Keratinocyte (primary cell): ENCODE measurements around the gene ERC2. TPM values are rescaled to one million over a fixed set of nuclear protein-coding genes. Genes with fewer than 3 reads are reported as not detected.

Source experiments
- DNase-seq: peaks from one replicate; pipeline ENCODE4 v3.0.0-alpha.2; 2011; ENCODE audit warnings: low read depth, missing footprints, low spot score
- FAIRE-seq: peaks from 2 replicates; lab custom pipeline; 2011; peaks lifted over from hg19 to GRCh38; lab: Jason Lieb, UNC
- H2AFZ ChIP-seq: 2 replicates; pipeline ENCODE4 v1.6.0; 2012; ENCODE audit warnings: low read length, control low read depth, inconsistent platforms; ENCODE audit not compliant: control insufficient read depth
- H3K27ac ChIP-seq: 2 replicates; pipeline ENCODE4 v1.5.1; 2011; ENCODE audit warnings: low read length; ENCODE audit not compliant: control insufficient read depth, insufficient read depth
- H3K27me3 ChIP-seq: 3 replicates; pipeline ENCODE4 v1.6.0; 2011; ENCODE audit warnings: low read length; ENCODE audit not compliant: control insufficient read depth, insufficient read depth; ENCODE audit errors: extremely low read depth
- H3K36me3 ChIP-seq, 2 experiments: 2 replicates in 1 of 2; 3 replicates in 1 of 2; pipeline ENCODE4 v1.5.1; 2011; ENCODE audit warnings: low read length in 2 of 2, mild to moderate bottlenecking in 1 of 2; ENCODE audit not compliant: control insufficient read depth in 2 of 2, insufficient read depth in 2 of 2; ENCODE audit errors: extremely low read depth in 1 of 2
- H3K4me1 ChIP-seq: 3 replicates; pipeline ENCODE4 v1.5.1; 2011; ENCODE audit warnings: low read length; ENCODE audit not compliant: control insufficient read depth, insufficient read depth; ENCODE audit errors: extremely low read depth
- H3K4me2 ChIP-seq: 3 replicates; pipeline ENCODE4 v1.6.0; 2011; ENCODE audit warnings: low read depth, low read length; ENCODE audit not compliant: control insufficient read depth, insufficient read depth; ENCODE audit errors: extremely low read depth
- H3K4me3 ChIP-seq, 3 experiments: fragments of 200-600 bp in 1 of 3; sonication (generic) in 1 of 3; 2 replicates in 2 of 3; 3 replicates in 1 of 3; pipeline ENCODE4 v1.5.1; 2011 to 2016; ENCODE audit warnings: low read length in 3 of 3, mild to moderate bottlenecking in 3 of 3, control low read depth in 2 of 3, inconsistent platforms in 1 of 3, low read depth in 1 of 3, mixed read lengths in 1 of 3, mixed run types in 1 of 3, moderate library complexity in 1 of 3; ENCODE audit not compliant: control insufficient read depth in 2 of 3, insufficient read depth in 2 of 3; ENCODE audit errors: extremely low read depth in 1 of 3
- H3K79me2 ChIP-seq: 2 replicates; pipeline ENCODE4 v1.6.0; 2012; ENCODE audit warnings: low read length; ENCODE audit not compliant: control insufficient read depth, insufficient read depth
- H3K9ac ChIP-seq: 3 replicates; pipeline ENCODE4 v1.6.0; 2011; ENCODE audit warnings: low read length; ENCODE audit not compliant: control insufficient read depth, insufficient read depth; ENCODE audit errors: extremely low read depth
- H3K9me1 ChIP-seq: 3 replicates; pipeline ENCODE4 v1.6.0; 2011; ENCODE audit warnings: low read length; ENCODE audit not compliant: control insufficient read depth, insufficient read depth; ENCODE audit errors: extremely low read depth
- H3K9me3 ChIP-seq: 2 replicates; pipeline ENCODE4 v1.5.1; 2012; ENCODE audit warnings: low read depth, low read length; ENCODE audit not compliant: control insufficient read depth
- H4K20me1 ChIP-seq: 3 replicates; pipeline ENCODE4 v1.6.0; 2011; ENCODE audit warnings: low read length; ENCODE audit not compliant: control insufficient read depth, insufficient read depth; ENCODE audit errors: extremely low read depth
- EZH2 ChIP-seq: IDR thresholded peaks from one replicate; pipeline ENCODE4 v1.6.1; 2012; ENCODE audit warnings: inconsistent platforms, mild to moderate bottlenecking, low read length, moderate library complexity
- dilution Hi-C: fragments of 300-500 bp; cut with MboI; formaldehyde crosslinking; loops from one replicate; pipeline ENCODE4 v1.7.0; 2020; ENCODE audit warnings: low sequenced_read_pairs; ENCODE audit not compliant: extremely low pct_ligation_motif_present
- polyA plus RNA-seq, 5 experiments: library from polyadenylated mRNA; depleted of rRNA in 3 of 5; stranded (reverse) in 3 of 5; stranded (forward) in 1 of 5; unstranded in 1 of 5; fragments of >200 nt; gene quantifications; 1 replicate in 1 of 5; 2 replicates in 3 of 5; 3 replicates in 1 of 5; pipeline versions ENCODE4 v1.2.1 to v1.2.3, GENCODE V29; 2011 to 2012; ENCODE audit warnings: missing spikeins in 2 of 5, low read depth in 1 of 5, low replicate concordance in 1 of 5
- TF ChIP-seq, protein P1 (sequence below), 3 experiments: IDR thresholded peaks in 1 of 3; conservative IDR thresholded peaks in 1 of 3; optimal IDR thresholded peaks in 1 of 3; 2 replicates in 2 of 3; 3 replicates in 1 of 3; pipeline versions ENCODE3 to v1.5.1; 2011; ENCODE audit warnings: low read length in 3 of 3, mild to moderate bottlenecking in 3 of 3, moderate library complexity in 2 of 3, control low read depth in 1 of 3, inconsistent platforms in 1 of 3; ENCODE audit not compliant: insufficient read depth in 2 of 3; ENCODE audit errors: extremely low read depth in 1 of 3

Gene ERC2
- polyA plus RNA-seq, 1 donor (not counting 4 experiments of a cell fraction or from before 2014, with no cell fraction given) = 0.08 TPM

- no peak overlapping the region for H3K4me2 ChIP-seq
- DNase-seq (no peak), FAIRE-seq (no peak)
- dilution Hi-C loops = no loop called here
- TF ChIP-seq, protein P1, sequence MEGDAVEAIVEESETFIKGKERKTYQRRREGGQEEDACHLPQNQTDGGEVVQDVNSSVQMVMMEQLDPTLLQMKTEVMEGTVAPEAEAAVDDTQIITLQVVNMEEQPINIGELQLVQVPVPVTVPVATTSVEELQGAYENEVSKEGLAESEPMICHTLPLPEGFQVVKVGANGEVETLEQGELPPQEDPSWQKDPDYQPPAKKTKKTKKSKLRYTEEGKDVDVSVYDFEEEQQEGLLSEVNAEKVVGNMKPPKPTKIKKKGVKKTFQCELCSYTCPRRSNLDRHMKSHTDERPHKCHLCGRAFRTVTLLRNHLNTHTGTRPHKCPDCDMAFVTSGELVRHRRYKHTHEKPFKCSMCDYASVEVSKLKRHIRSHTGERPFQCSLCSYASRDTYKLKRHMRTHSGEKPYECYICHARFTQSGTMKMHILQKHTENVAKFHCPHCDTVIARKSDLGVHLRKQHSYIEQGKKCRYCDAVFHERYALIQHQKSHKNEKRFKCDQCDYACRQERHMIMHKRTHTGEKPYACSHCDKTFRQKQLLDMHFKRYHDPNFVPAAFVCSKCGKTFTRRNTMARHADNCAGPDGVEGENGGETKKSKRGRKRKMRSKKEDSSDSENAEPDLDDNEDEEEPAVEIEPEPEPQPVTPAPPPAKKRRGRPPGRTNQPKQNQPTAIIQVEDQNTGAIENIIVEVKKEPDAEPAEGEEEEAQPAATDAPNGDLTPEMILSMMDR (optimal IDR thresholded peaks at IDR 0.05 in 1 of 3, IDR thresholded peaks at IDR 0.05 in 1 of 3, conservative IDR thresholded peaks at IDR 0.05 in 1 of 3; ENCODE audit: extremely low read depth in 1 of 3, insufficient read depth in 2 of 3, low read length in 3 of 3) = no peak
- TF ChIP-seq EZH2 = no peak
- H3K36me3 ChIP-seq = no peaks in the 10 kb centered on the region
- no peaks in the 10 kb centered on the region for H3K4me1 ChIP-seq
- no peak overlapping the region for H3K4me3 ChIP-seq
- no peaks in the 10 kb centered on the region for H3K9me1 ChIP-seq
- H3K9ac ChIP-seq = no peak overlapping the region
- no peak overlapping the region for H2AFZ ChIP-seq
- H3K9me3 ChIP-seq = peaks cover 2% of the 10 kb centered on the region
- no peaks in the 10 kb centered on the region for H3K79me2 ChIP-seq
- no peaks in the 10 kb centered on the region for H4K20me1 ChIP-seq
- no peak overlapping the region for H3K27ac ChIP-seq
- no peaks in the 10 kb centered on the region for H3K27me3 ChIP-seq
Observed at GRCh38 chr3:56375654-56376053, 92.6 kb downstream of the ERC2 start.

GRCh38 chr3:56373386-56373785 is 94.9 kb downstream of the ERC2 start:
- no peak overlapping the region for H3K4me2 ChIP-seq
- peaks cover 2% of the 10 kb centered on the region for H3K9me3 ChIP-seq
- H3K27me3 ChIP-seq = no peaks in the 10 kb centered on the region
- no peak overlapping the region for H3K27ac ChIP-seq
- no peaks in the 10 kb centered on the region for H3K4me1 ChIP-seq
- H2AFZ ChIP-seq = no peak overlapping the region
- no peak overlapping the region for H3K4me3 ChIP-seq
- TF ChIP-seq, protein P1 (optimal IDR thresholded peaks at IDR 0.05 in 1 of 3, IDR thresholded peaks at IDR 0.05 in 1 of 3, conservative IDR thresholded peaks at IDR 0.05 in 1 of 3; ENCODE audit: extremely low read depth in 1 of 3, insufficient read depth in 2 of 3, low read length in 3 of 3) = no peak
- TF ChIP-seq EZH2 = no peak
- dilution Hi-C loops = no loop called here
- no peak for DNase-seq
- no peaks in the 10 kb centered on the region for H3K79me2 ChIP-seq
- no peaks in the 10 kb centered on the region for H3K36me3 ChIP-seq
- no peaks in the 10 kb centered on the region for H3K9me1 ChIP-seq
- no peak for FAIRE-seq
- no peak overlapping the region for H3K9ac ChIP-seq
- H4K20me1 ChIP-seq = no peaks in the 10 kb centered on the region
